Measurements from ENCODE around the gene ARID3C. TPM values are rescaled to one million over a fixed set of nuclear protein-coding genes. Genes with fewer than 3 reads are reported as not detected.

Gene ARID3C
- 0.26 TPM in 1 of 2 replicates, not detected in the other for total RNA-seq (ENCODE audit: low replicate concordance)
- long read RNA-seq = 0 reads

GRCh38 chr9:34628656-34629490, at the start of gene ARID3C:
Gene ARID3C, minus strand, starts transcription at chr9:34629066. Its CDS starts 1,052 bp downstream, at chr9:34628014.
- Mint-ChIP-seq H3K9me3 (no peaks in the 10 kb centered on the region), H3K36me3 (peaks cover 4% of the 10 kb centered on the region), H3K4me3 (peak within 1 kb of the TSS; percentile 84), H3K27ac (no peak within 1 kb of the TSS), H3K4me1 (ENCODE audit: unreplicated experiment) (peaks cover 14% of the 10 kb centered on the region), H3K27me3 (peaks cover 84% of the 10 kb centered on the region)
- TF ChIP-seq CTCF (conservative IDR thresholded peaks at IDR 0.05) = no peak
- DNase-seq (ENCODE audit: extremely low spot score, unreplicated experiment) = no peak

GRCh38 chr9:34675869-34676268, 47.0 kb upstream of the ARID3C start:
- no peak for DNase-seq (ENCODE audit: extremely low spot score, unreplicated experiment)
- no peak overlapping the region for H3K27ac Mint-ChIP-seq
- peaks cover 7% of the 10 kb centered on the region for H3K36me3 Mint-ChIP-seq
- H3K4me3 Mint-ChIP-seq = no peak overlapping the region
- no peak for TF ChIP-seq CTCF (conservative IDR thresholded peaks at IDR 0.05)
- no peaks in the 10 kb centered on the region for H3K4me1 Mint-ChIP-seq (ENCODE audit: unreplicated experiment)
- H3K9me3 Mint-ChIP-seq = no peaks in the 10 kb centered on the region
- no peaks in the 10 kb centered on the region for H3K27me3 Mint-ChIP-seq

GRCh38 chr9:34675048-34675714, 46.3 kb upstream of the ARID3C start:
- peak overlapping the region; percentile 64 for H3K27ac Mint-ChIP-seq
- peaks cover 5% of the 10 kb centered on the region for H3K36me3 Mint-ChIP-seq
- H3K27me3 Mint-ChIP-seq = no peaks in the 10 kb centered on the region
- H3K9me3 Mint-ChIP-seq = no peaks in the 10 kb centered on the region
- H3K4me1 Mint-ChIP-seq (ENCODE audit: unreplicated experiment) = no peaks in the 10 kb centered on the region
- DNase-seq (ENCODE audit: extremely low spot score, unreplicated experiment) = no peak
- H3K4me3 Mint-ChIP-seq = no peak overlapping the region
- peak; percentile 80 for TF ChIP-seq CTCF (conservative IDR thresholded peaks at IDR 0.05)

- DNase-seq (ENCODE audit: extremely low spot score, unreplicated experiment) = no peak
- Mint-ChIP-seq H3K4me3 (no peak overlapping the region), H3K27me3 (no peaks in the 10 kb centered on the region), H3K9me3 (peaks cover 4% of the 10 kb centered on the region), H3K27ac (peak overlapping the region; percentile 64), H3K4me1 (ENCODE audit: unreplicated experiment) (no peaks in the 10 kb centered on the region), H3K36me3 (peaks cover 9% of the 10 kb centered on the region)
- TF ChIP-seq CTCF (conservative IDR thresholded peaks at IDR 0.05) = no peak
Observed at GRCh38 chr9:34674440-34674839, 45.6 kb upstream of the ARID3C start.

GRCh38 chr9:34671307-34671706, 42.4 kb upstream of the ARID3C start:
- DNase-seq (ENCODE audit: extremely low spot score, unreplicated experiment) = no peak
- Mint-ChIP-seq H3K27me3 (no peaks in the 10 kb centered on the region), H3K36me3 (peaks cover 18% of the 10 kb centered on the region), H3K4me1 (ENCODE audit: unreplicated experiment) (no peaks in the 10 kb centered on the region), H3K27ac (no peak overlapping the region), H3K4me3 (no peak overlapping the region), H3K9me3 (peaks cover 4% of the 10 kb centered on the region)
- no peak for TF ChIP-seq CTCF (conservative IDR thresholded peaks at IDR 0.05)

Data from type B pancreatic cell (in vitro differentiated cells).